Neural cell (in vitro differentiated cells): ENCODE data around the gene LYAR. TPM values are rescaled to one million over a fixed set of nuclear protein-coding genes. Genes with fewer than 3 reads are reported as not detected.

Source experiments
- H2AFZ ChIP-seq: fragments of 200-600, 300-800 bp; sonication (generic), shearing (Covaris generic); 2 replicates; pipeline ENCODE4 v1.6.0; 2014; ENCODE audit warnings: low read depth, mild to moderate bottlenecking, antibody characterized with exemption, low read length, moderate library complexity
- H3F3A ChIP-seq: fragments of 200-600 bp; shearing (Covaris generic); 2 replicates; pipeline ENCODE4 v1.6.1; 2016; ENCODE audit warnings: mild to moderate bottlenecking, moderate library complexity, mixed read lengths, antibody characterized with exemption, low read length; ENCODE audit not compliant: insufficient read depth, poor library complexity, severe bottlenecking
- H3K27ac ChIP-seq: fragments of 200-600, 300-800 bp; sonication (generic), shearing (Covaris generic); 2 replicates; pipeline ENCODE4 v1.5.1; 2014; ENCODE audit warnings: mild to moderate bottlenecking, low read length, moderate library complexity
- H3K27me3 ChIP-seq: fragments of 300-800, 200-600 bp; sonication (generic), shearing (Covaris generic); 2 replicates; pipeline ENCODE4 v1.6.0; 2014; ENCODE audit warnings: mild to moderate bottlenecking, low read depth, low read length, moderate library complexity; ENCODE audit not compliant: insufficient read depth
- H3K36me3 ChIP-seq: fragments of 300-800, 200-600 bp; sonication (generic), shearing (Covaris generic); 2 replicates; pipeline ENCODE4 v1.5.1; 2014; ENCODE audit warnings: mild to moderate bottlenecking, antibody characterized with exemption, low read length, moderate library complexity; ENCODE audit not compliant: insufficient read depth
- H3K4me2 ChIP-seq: fragments of 300-800, 200-600 bp; sonication (generic), shearing (Covaris generic); 2 replicates; pipeline ENCODE4 v1.6.0; 2014; ENCODE audit warnings: mild to moderate bottlenecking, low read length
- H3K4me3 ChIP-seq: fragments of 300-800, 200-600 bp; sonication (generic), shearing (Covaris generic); 2 replicates; pipeline ENCODE4 v1.5.1; 2014; ENCODE audit warnings: mild to moderate bottlenecking, low read length, moderate library complexity
- H3K79me2 ChIP-seq: fragments of 200-600 bp; shearing (Covaris generic); replicated peaks from 2 replicates; pipeline ENCODE4 v1.6.0; 2014; ENCODE audit warnings: mild to moderate bottlenecking, low read length, moderate library complexity; ENCODE audit not compliant: insufficient read depth
- H3K9ac ChIP-seq: fragments of 300-800, 200-600 bp; sonication (generic), shearing (Covaris generic); 2 replicates; pipeline ENCODE4 v1.6.1; 2016; ENCODE audit warnings: mild to moderate bottlenecking, low read length, mixed read lengths
- H3K9me2 ChIP-seq: fragments of 200-600 bp; shearing (Covaris generic); 2 replicates; pipeline ENCODE4 v1.6.1; 2016; ENCODE audit warnings: mild to moderate bottlenecking, low read length, mixed read lengths; ENCODE audit not compliant: insufficient read depth
- H3K9me3 ChIP-seq: fragments of 200-600, 300-800 bp; sonication (generic), shearing (Covaris generic); 2 replicates; pipeline ENCODE4 v1.6.1; 2016; ENCODE audit warnings: mild to moderate bottlenecking, mixed run types, low read length, moderate library complexity, mixed read lengths
- H4K20me1 ChIP-seq: fragments of 200-600 bp; shearing (Covaris generic); 2 replicates; pipeline ENCODE4 v1.6.1; 2016; ENCODE audit warnings: mild to moderate bottlenecking, mixed run types; ENCODE audit not compliant: insufficient read depth
- EP300 ChIP-seq: fragments of 450-650 bp; conservative IDR thresholded peaks from 2 replicates; pipeline ENCODE4 v1.6.1; 2014; ENCODE audit warnings: antibody characterized with exemption, mild to moderate bottlenecking, moderate library complexity; ENCODE audit not compliant: poor library complexity, severe bottlenecking
- EZH2 ChIP-seq: fragments of 200-600, 300-800 bp; shearing (Covaris generic), sonication (generic); IDR thresholded peaks from 2 replicates; pipeline ENCODE4 v1.6.1; 2014; ENCODE audit warnings: antibody characterized with exemption, low read length, borderline replicate concordance, mild to moderate bottlenecking; ENCODE audit not compliant: insufficient read depth, poor library complexity, severe bottlenecking
- MXI1 ChIP-seq: fragments of 450-650 bp; conservative IDR thresholded peaks from 2 replicates; pipeline ENCODE4 v1.6.1; 2014; ENCODE audit warnings: antibody characterized with exemption, mild to moderate bottlenecking; ENCODE audit not compliant: poor library complexity, severe bottlenecking
- POLR2AphosphoS5 ChIP-seq: IDR thresholded peaks from 2 replicates; pipeline ENCODE4 v1.6.1; 2012
- RAD21 ChIP-seq: fragments of 450-650 bp; conservative IDR thresholded peaks from 2 replicates; pipeline ENCODE4 v1.6.1; 2014; ENCODE audit warnings: antibody characterized with exemption, mild to moderate bottlenecking, moderate library complexity
- SMC3 ChIP-seq: fragments of 450-650 bp; conservative IDR thresholded peaks from 2 replicates; pipeline ENCODE4 v1.6.1; 2014; ENCODE audit warnings: antibody characterized with exemption, mild to moderate bottlenecking, moderate library complexity; ENCODE audit not compliant: poor library complexity
- TAF1 ChIP-seq: IDR thresholded peaks from 2 replicates; pipeline ENCODE4 v1.6.1; 2012; ENCODE audit warnings: low read depth
- polyA plus RNA-seq: library from polyadenylated mRNA; depleted of rRNA; stranded (reverse); fragments of >200 nt; gene quantifications from 2 replicates; pipeline ENCODE4 v1.2.3, GENCODE V29; 2014
- TF ChIP-seq, protein P1 (sequence below): IDR thresholded peaks from 2 replicates; pipeline ENCODE4 v1.6.1; 2012; ENCODE audit warnings: borderline replicate concordance
- TF ChIP-seq, protein P2 (sequence below): fragments of 450-650 bp; IDR thresholded peaks from 2 replicates; pipeline ENCODE4 v1.5.1; 2014; ENCODE audit warnings: antibody characterized with exemption, mild to moderate bottlenecking, moderate library complexity; ENCODE audit not compliant: poor library complexity, severe bottlenecking

LYAR gene
- polyA plus RNA-seq, 1 donor from 2014 or later: 14.7 TPM

DNA sequence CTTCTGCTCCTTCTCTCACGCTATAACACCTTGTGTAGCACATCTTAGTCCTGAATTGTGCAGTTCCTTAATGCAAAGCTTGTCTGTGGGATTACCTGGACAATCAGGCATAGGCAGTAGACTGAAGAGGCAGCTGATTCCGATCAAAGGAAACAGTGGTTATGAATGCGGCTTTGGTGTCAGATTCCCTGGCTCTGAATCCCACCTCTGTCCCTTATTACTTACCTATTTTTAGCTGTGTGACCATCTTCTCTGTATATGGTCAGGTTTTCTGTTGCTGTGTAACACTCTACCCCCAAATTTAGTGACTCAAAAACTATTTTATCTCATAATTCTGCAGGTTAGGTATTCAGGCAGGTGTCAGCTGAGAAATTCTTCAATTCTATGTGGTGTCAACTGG, 3.3 kb upstream of the LYAR start:
- H2AFZ ChIP-seq: no peak overlapping the region
- peaks cover 58% of the 10 kb centered on the region for H3K79me2 ChIP-seq
- H3K4me3 ChIP-seq: no peak overlapping the region
- TF ChIP-seq RAD21 (no peak), MXI1 (no peak), EZH2 (no peak), TAF1 (no peak), POLR2AphosphoS5 (no peak), SMC3 (no peak), EP300 (no peak)
- TF ChIP-seq, protein P1, sequence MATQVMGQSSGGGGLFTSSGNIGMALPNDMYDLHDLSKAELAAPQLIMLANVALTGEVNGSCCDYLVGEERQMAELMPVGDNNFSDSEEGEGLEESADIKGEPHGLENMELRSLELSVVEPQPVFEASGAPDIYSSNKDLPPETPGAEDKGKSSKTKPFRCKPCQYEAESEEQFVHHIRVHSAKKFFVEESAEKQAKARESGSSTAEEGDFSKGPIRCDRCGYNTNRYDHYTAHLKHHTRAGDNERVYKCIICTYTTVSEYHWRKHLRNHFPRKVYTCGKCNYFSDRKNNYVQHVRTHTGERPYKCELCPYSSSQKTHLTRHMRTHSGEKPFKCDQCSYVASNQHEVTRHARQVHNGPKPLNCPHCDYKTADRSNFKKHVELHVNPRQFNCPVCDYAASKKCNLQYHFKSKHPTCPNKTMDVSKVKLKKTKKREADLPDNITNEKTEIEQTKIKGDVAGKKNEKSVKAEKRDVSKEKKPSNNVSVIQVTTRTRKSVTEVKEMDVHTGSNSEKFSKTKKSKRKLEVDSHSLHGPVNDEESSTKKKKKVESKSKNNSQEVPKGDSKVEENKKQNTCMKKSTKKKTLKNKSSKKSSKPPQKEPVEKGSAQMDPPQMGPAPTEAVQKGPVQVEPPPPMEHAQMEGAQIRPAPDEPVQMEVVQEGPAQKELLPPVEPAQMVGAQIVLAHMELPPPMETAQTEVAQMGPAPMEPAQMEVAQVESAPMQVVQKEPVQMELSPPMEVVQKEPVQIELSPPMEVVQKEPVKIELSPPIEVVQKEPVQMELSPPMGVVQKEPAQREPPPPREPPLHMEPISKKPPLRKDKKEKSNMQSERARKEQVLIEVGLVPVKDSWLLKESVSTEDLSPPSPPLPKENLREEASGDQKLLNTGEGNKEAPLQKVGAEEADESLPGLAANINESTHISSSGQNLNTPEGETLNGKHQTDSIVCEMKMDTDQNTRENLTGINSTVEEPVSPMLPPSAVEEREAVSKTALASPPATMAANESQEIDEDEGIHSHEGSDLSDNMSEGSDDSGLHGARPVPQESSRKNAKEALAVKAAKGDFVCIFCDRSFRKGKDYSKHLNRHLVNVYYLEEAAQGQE: no peak
- TF ChIP-seq, protein P2, sequence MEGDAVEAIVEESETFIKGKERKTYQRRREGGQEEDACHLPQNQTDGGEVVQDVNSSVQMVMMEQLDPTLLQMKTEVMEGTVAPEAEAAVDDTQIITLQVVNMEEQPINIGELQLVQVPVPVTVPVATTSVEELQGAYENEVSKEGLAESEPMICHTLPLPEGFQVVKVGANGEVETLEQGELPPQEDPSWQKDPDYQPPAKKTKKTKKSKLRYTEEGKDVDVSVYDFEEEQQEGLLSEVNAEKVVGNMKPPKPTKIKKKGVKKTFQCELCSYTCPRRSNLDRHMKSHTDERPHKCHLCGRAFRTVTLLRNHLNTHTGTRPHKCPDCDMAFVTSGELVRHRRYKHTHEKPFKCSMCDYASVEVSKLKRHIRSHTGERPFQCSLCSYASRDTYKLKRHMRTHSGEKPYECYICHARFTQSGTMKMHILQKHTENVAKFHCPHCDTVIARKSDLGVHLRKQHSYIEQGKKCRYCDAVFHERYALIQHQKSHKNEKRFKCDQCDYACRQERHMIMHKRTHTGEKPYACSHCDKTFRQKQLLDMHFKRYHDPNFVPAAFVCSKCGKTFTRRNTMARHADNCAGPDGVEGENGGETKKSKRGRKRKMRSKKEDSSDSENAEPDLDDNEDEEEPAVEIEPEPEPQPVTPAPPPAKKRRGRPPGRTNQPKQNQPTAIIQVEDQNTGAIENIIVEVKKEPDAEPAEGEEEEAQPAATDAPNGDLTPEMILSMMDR: no peak
- no peaks in the 10 kb centered on the region for H3K27me3 ChIP-seq
- no peak overlapping the region for H3K4me2 ChIP-seq
- no peak overlapping the region for H3K27ac ChIP-seq
- H3K36me3 ChIP-seq: no peaks in the 10 kb centered on the region
- no peak overlapping the region for H3K9ac ChIP-seq
- no peaks in the 10 kb centered on the region for H3K9me2 ChIP-seq
- H3F3A ChIP-seq: no peaks in the 10 kb centered on the region
- no peaks in the 10 kb centered on the region for H3K9me3 ChIP-seq
- H4K20me1 ChIP-seq: no peaks in the 10 kb centered on the region

DNA sequence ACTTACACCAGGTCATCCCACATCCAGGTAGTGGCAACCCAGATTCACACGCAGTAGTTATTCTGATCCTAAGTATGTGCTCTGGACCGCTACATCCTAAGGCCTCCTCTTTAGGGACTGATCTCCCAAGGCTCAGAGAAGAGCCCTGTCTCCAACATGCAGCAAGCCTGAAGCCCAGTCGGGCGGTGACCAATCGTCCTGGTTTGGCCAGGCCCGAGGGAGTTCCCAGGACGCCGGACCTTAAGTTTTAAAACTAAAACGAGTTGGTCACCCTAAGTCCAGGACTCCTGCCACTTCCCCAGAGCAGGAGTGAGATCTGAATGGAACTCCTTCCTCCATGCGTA, 385 bp downstream of the LYAR start:
- no peaks in the 10 kb centered on the region for H3K36me3 ChIP-seq
- no peaks in the 10 kb centered on the region for H3F3A ChIP-seq
- H3K9me3 ChIP-seq: no peaks in the 10 kb centered on the region
- no peaks in the 10 kb centered on the region for H3K9me2 ChIP-seq
- peak overlapping the region; percentile 3 for H3K27ac ChIP-seq
- peak overlapping the region; percentile 99 for H3K4me2 ChIP-seq
- H3K9ac ChIP-seq: peak overlapping the region; percentile 92
- no peaks in the 10 kb centered on the region for H3K27me3 ChIP-seq
- TF ChIP-seq, protein P1: no peak
- TF ChIP-seq EP300 (no peak), POLR2AphosphoS5 (no peak), MXI1 (no peak), EZH2 (no peak), SMC3 (no peak), RAD21 (no peak), TAF1 (no peak)
- TF ChIP-seq, protein P2: no peak
- peak overlapping the region; percentile 28 for H2AFZ ChIP-seq
- peaks cover 45% of the 10 kb centered on the region for H3K79me2 ChIP-seq
- H3K4me3 ChIP-seq: peak overlapping the region; percentile 95
- H4K20me1 ChIP-seq: no peaks in the 10 kb centered on the region
